HG03064 (cell line): Measurements from ENCODE around the gene ME1.
A peak's percentile ranks its signal among the peaks of the same experiment; 100 is the strongest.
"Not testable (repeated sequence)": the region's sequence is repeated elsewhere in the genome, so short reads cannot be mapped to it uniquely, and the experiment has no call there.

Experiments
- ATAC-seq: cut with Tn5 transposase; IDR thresholded peaks from one replicate; pipeline ENCODE4 v1.9.1; 2021; ENCODE audit warnings: low read depth; ENCODE audit not compliant: unreplicated experiment

Gene ME1

DNA sequence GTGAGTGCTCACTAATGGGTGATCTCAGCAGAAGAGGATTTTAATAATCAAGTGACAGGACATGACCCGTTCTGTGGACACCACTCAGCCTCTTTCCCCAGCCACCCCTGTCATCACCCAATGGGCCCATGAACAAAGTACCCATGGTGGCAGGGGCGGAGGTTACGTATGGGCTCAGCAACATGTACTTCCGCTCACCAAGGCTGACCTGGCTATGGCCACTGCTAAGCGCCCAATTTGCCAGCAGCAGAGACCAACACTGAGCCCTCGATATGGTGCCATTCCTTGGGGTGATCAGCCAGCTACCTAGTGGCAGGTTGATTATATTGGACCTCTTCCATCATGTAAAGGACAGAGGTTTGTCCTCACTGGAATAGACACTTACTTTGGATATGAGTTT lies 68.5 kb downstream of the ME1 start:
- not testable (repeated sequence) for ATAC-seq

GRCh38 chr6:83359638-83360037 lies 71.2 kb downstream of the ME1 start:
- no peak for ATAC-seq

GRCh38 chr6:83354747-83355146 lies 76.1 kb downstream of the ME1 start:
- no peak for ATAC-seq

GRCh38 chr6:83352424-83353061 lies 78.3 kb downstream of the ME1 start:
- ATAC-seq: no peak

DNA sequence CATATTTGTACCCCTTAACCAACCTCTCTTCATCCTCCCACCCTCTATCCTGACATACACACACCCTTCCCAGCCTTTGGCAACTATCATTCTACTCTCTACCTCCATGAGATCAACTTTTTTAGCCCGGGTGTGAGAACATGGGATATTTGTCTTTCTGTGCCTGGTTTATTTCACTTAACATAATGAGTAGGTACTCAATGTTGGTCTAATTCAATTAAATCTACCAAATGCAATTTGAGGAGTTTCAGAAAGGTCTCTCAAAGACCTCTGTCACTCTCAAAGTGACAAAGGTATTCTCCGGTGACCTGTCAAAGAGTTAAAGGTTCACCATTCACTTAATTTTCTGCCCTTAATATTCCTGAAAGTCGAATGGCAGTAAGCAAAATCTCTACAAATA lies 87.7 kb downstream of the ME1 start:
- no peak for ATAC-seq

- ATAC-seq: no peak
Measured at GRCh38 chr6:83341765-83342164, 89.1 kb downstream of the ME1 start.

GRCh38 chr6:83333916-83334315 lies 96.9 kb downstream of the ME1 start:
- not testable (repeated sequence) for ATAC-seq

DNA sequence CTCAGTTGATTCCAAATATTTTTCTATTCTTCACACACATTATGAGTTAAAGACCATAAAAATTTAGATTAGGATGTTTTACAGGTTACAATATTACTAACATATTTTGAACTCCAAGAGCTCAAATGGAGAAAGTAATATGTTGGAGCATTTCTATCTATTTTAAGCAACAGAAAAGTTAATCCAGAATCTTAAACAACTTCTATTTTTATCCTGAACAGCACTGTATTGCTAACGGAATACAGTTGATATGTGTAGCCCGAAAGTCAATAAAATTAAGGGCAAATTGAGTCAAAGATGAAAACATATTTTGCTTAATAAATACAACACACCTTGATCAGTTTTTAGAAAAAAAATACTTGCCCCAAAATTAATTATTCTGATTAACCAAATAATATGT lies 97.4 kb downstream of the ME1 start:
- ATAC-seq: no peak

DNA sequence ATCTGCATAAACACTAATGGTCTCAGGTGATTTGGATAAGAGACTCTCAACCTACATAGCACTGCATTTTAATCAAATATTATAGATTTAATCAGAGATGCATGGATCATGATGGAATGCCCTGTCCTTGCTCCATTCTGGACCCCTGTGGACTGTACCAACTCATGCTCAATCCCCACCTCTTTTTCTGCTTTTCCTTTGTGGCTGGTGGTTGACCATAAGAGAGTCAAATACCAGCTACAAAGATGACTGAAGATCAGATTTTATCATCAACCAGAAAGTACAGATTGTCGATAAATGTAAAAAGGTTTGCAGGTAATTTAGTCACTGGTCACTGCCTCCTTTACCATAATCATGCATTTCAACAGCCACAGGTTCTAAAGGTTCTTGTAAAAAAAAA lies 116.2 kb downstream of the ME1 start:
- ATAC-seq: no peak

GRCh38 chr6:83313882-83314281 lies 117.0 kb downstream of the ME1 start:
- ATAC-seq: no peak

GRCh38 chr6:83311231-83311630 lies 119.6 kb downstream of the ME1 start:
- ATAC-seq: no peak

DNA sequence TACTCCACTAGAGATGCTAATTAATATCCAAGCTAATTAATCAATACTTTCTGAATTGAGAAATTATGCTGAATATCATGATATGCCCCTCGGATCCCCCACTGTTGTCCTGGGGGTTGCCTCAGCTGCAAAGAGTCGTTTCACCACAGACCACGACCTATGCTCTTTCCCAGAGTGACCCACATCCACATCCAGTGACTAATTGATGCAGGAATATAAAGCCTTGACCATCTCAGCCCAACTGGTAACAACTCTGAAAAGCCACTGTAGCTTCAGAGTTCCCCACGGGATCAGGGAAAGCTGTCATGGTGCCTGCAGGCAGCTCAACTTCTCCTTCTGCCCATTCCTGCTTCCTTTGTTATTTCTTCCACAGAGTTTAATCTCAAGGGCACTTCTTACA lies 120.8 kb downstream of the ME1 start:
- ATAC-seq: no peak

DNA sequence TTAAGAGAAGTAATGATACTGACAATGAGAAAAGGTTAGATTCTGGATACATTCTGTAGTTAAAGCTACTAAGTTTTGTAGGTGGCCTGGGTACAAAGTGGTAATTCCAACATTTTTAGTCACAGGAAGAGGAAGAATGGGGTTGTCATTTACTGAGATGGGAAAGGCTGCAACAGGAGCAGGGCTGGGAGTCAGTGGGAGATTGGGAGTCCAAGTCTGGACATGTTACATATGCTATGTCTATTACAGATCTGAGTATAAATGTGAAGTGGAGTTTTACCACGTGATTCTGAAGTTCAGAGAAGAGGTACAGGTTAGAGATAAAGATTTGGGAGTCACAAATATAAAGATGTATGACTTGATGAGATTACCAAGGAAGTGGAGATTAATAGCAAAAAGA lies 121.5 kb downstream of the ME1 start:
- ATAC-seq: no peak

DNA sequence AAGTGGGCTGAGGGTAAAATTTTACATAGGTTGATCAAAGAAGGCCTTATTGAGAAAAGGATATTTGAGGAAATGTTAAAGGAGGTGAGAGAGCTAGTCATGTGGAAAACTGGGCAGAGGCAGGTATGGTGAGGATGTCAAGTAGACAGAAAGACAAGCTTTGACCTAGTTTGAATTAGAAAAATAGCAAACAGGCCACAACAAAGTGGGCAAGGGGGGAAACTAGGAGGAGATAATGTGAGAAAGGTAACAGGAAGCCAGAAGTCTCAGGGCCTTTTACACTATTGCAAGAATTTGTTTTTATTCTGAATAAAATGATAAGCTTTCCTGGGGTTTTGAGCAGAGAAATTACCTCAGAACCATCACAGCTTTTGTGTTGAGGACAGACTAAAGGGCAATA lies 122.0 kb downstream of the ME1 start:
- ATAC-seq: no peak

- ATAC-seq: no peak
Measured at GRCh38 chr6:83307849-83308248, 123.0 kb downstream of the ME1 start.

- no peak for ATAC-seq
Measured at GRCh38 chr6:83303426-83303825, 127.4 kb downstream of the ME1 start.

GRCh38 chr6:83294676-83295075 lies 136.2 kb downstream of the ME1 start:
- no peak for ATAC-seq

GRCh38 chr6:83292900-83293843 lies 137.7 kb downstream of the ME1 start:
- ATAC-seq: peak; percentile 90

- ATAC-seq: not testable (repeated sequence)
Measured at GRCh38 chr6:83287298-83287697, 143.6 kb downstream of the ME1 start.

- no peak for ATAC-seq
Measured at GRCh38 chr6:83285917-83286316, 144.9 kb downstream of the ME1 start.

- no peak for ATAC-seq
Measured at GRCh38 chr6:83273596-83273995, 157.3 kb downstream of the ME1 start.
